Testis (tissue), 3 donors: ENCODE measurements around the gene CUX1. TPM values are rescaled to one million over a fixed set of nuclear protein-coding genes. Genes with fewer than 3 reads are reported as not detected.

Experiments
- DNase-seq: peaks from one replicate; pipeline ENCODE4 v3.0.0-alpha.2; 2019
- H3K27ac ChIP-seq, 2 donors: fragments of 200-600 bp; sonication (generic); one replicate each; pipeline ENCODE4 v1.5.1; 2019
- H3K27me3 ChIP-seq: fragments of 200-600 bp; sonication (generic); one replicate; pipeline ENCODE4 v1.5.1; 2019
- H3K36me3 ChIP-seq: fragments of 200-600 bp; sonication (generic); one replicate; pipeline ENCODE4 v1.5.1; 2017; ENCODE audit warnings: low read depth; ENCODE audit errors: missing control alignments
- H3K4me1 ChIP-seq: fragments of 200-600 bp; sonication (generic); one replicate; pipeline ENCODE4 v1.5.1; 2019
- H3K4me3 ChIP-seq, 2 donors: fragments of 200-600 bp; sonication (generic); one replicate each; pipeline ENCODE4 v1.5.1; 2017 to 2019
- H3K9me3 ChIP-seq: fragments of 200-600 bp; sonication (generic); one replicate; pipeline ENCODE4 v1.5.1; 2017
- POLR2A ChIP-seq: fragments of 450-650 bp; IDR thresholded peaks from one replicate; pipeline ENCODE4 v1.6.1; 2017; ENCODE audit warnings: antibody characterized with exemption, mild to moderate bottlenecking, moderate library complexity
- WGBS, 2 donors: methylation state at CpG; one replicate each; pipeline ENCODE4 v1.1.5; 2018; 5-methylcytosine and 5-hydroxymethylcytosine counted together
- intact Hi-C: fragments of 100-400 bp; cut with DNase I; formaldehyde crosslinking; loops from one replicate; pipeline ENCODE4 v1.15.1; 2023; ENCODE audit warnings: low total_unique reads
- polyA plus RNA-seq: library from polyadenylated mRNA; stranded (reverse); fragments of 350-450 nt; fragmentation: Illumina TruSeq; extraction: RNeasy Lipid Tissue Mini Kit (QIAGEN cat#74804); gene quantifications from one replicate; pipeline ENCODE4 v1.2.3, GENCODE V29; 2014; ENCODE audit warnings: low read depth, low replicate concordance; ENCODE audit not compliant: insufficient read depth
- total RNA-seq, 2 donors: library from RNA; depleted of rRNA; stranded (reverse); fragments of >200 nt; gene quantifications; one replicate each; pipeline ENCODE4 v1.2.3, GENCODE V29; 2016
- TF ChIP-seq, protein P1 (sequence below), 3 experiments: fragments of 450-650 bp in 2 of 3; fragments of 200-600 bp in 1 of 3; sonication (generic) in 1 of 3; IDR thresholded peaks; one replicate each; pipeline ENCODE4 v1.5.1; 2016 to 2019; ENCODE audit warnings: antibody characterized with exemption in 3 of 3, mild to moderate bottlenecking in 2 of 3, moderate library complexity in 1 of 3

CUX1 gene
- total and polyA plus RNA-seq, 3 donors from 2014 or later: 30.8 to 46.3 (median 43.1) TPM

DNA sequence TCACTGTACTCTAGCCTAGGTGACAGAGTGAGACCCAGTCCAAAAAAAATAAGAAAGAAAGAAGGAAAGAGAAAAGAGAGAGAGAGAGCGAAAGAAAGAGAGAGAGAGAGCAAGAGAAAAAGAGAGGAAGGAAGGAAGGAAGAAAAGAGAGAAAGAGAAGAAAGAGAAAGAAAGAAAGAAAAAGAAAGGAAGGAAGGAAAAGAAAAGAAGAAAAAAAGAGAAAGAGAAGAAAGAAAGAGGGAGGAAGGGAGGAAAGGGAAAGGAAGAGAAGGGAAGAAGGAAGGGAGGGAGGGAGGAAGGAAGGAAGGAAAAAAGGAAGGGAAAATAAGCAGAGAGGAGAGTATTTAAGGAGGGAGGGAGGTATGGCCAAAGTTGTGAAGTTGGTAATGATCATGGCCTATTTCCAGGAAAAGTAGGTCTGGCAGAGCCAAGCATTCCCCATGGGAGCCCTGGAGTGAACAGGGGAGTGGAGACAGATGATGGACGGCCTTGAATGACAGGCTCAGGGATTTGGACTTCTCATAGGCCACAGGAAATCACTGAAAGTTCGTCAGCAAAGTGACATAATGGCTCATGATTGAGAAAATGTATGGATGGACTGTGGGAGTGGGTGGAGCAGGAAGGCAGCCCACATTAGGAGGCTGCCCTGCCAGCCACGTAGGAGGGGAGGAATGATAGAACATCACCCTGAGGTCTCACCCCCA is 44.8 kb upstream of the CUX1 start:
- intact Hi-C loops: no loop called here
- no peaks in the 10 kb centered on the region for H3K36me3 ChIP-seq
- TF ChIP-seq POLR2A: no peak
- TF ChIP-seq, protein P1, sequence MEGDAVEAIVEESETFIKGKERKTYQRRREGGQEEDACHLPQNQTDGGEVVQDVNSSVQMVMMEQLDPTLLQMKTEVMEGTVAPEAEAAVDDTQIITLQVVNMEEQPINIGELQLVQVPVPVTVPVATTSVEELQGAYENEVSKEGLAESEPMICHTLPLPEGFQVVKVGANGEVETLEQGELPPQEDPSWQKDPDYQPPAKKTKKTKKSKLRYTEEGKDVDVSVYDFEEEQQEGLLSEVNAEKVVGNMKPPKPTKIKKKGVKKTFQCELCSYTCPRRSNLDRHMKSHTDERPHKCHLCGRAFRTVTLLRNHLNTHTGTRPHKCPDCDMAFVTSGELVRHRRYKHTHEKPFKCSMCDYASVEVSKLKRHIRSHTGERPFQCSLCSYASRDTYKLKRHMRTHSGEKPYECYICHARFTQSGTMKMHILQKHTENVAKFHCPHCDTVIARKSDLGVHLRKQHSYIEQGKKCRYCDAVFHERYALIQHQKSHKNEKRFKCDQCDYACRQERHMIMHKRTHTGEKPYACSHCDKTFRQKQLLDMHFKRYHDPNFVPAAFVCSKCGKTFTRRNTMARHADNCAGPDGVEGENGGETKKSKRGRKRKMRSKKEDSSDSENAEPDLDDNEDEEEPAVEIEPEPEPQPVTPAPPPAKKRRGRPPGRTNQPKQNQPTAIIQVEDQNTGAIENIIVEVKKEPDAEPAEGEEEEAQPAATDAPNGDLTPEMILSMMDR (IDR thresholded peaks at IDR 0.05): no peak
- no peaks in the 10 kb centered on the region for H3K4me1 ChIP-seq
- H3K9me3 ChIP-seq: no peaks in the 10 kb centered on the region
- WGBS, 2 donors: 71 to 72% methylated on average over 4 of the region's 4 CpGs
- no peak overlapping the region for H3K4me3 ChIP-seq
- no peak for DNase-seq
- no peaks in the 10 kb centered on the region for H3K27me3 ChIP-seq
- H3K27ac ChIP-seq: no peak overlapping the region

DNA sequence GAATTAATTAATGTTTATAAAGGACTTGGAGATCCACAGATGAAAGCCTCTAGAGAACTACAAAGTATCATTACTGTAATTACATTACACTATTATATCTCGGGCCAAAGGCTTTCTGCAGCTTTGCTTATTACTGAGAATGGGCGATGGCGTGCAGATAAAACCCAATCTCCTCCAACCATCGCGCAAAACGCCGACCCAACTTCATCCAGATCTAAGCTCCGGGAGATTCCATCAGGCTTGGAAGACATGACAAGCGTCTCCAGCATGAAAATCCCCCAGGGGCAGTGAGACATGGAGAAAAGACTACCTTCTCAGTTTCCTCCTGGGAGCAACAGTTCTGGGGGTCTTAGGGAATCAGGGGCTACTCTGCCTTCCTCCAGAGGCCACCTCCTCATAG is 42.2 kb upstream of the CUX1 start:
- 93 to 94% methylated on average over 9 of the region's 9 CpGs for WGBS, 2 donors
- no peak overlapping the region for H3K4me3 ChIP-seq
- H3K27me3 ChIP-seq: no peaks in the 10 kb centered on the region
- intact Hi-C loops: no loop called here
- DNase-seq: no peak
- H3K36me3 ChIP-seq: no peaks in the 10 kb centered on the region
- no peak overlapping the region for H3K27ac ChIP-seq
- no peaks in the 10 kb centered on the region for H3K4me1 ChIP-seq
- TF ChIP-seq POLR2A: no peak
- TF ChIP-seq, protein P1 (IDR thresholded peaks at IDR 0.05): no peak
- H3K9me3 ChIP-seq: no peaks in the 10 kb centered on the region

DNA sequence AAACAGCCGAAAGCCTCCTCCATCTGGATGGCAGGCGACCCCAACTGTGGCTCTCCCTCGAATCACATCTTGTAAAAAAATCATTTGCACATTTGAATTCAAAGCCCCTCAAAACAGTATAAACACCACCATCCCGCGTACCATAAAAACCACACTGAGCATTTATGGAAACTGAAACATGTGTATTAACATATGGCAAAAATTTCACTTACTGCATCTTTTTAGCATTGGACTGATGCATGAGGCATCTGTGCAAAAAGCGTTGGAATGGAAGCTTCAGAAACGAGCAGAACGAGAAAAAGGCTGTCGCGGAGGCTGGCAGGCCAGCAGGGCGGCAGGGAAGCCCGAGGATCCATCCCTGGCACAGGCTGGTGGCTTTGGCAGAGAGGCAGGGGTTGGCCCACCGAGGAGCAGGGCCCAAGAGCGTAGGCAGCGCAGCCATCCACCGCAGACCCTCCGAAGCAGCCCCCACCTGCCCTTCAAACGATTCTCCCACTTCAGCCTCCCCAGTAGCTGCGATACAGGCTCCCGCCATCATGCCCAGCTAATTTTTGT is 39.3 kb upstream of the CUX1 start:
- no peak for DNase-seq
- no peaks in the 10 kb centered on the region for H3K9me3 ChIP-seq
- no peaks in the 10 kb centered on the region for H3K36me3 ChIP-seq
- intact Hi-C loops: no loop called here
- no peak overlapping the region for H3K4me3 ChIP-seq
- peaks cover under 1% of the 10 kb centered on the region for H3K4me1 ChIP-seq
- no peak for TF ChIP-seq POLR2A
- TF ChIP-seq, protein P1 (IDR thresholded peaks at IDR 0.05): no peak
- H3K27me3 ChIP-seq: no peaks in the 10 kb centered on the region
- WGBS, 2 donors: 94 to 96% methylated on average over 20 of the region's 20 CpGs
- H3K27ac ChIP-seq: no peak overlapping the region

DNA sequence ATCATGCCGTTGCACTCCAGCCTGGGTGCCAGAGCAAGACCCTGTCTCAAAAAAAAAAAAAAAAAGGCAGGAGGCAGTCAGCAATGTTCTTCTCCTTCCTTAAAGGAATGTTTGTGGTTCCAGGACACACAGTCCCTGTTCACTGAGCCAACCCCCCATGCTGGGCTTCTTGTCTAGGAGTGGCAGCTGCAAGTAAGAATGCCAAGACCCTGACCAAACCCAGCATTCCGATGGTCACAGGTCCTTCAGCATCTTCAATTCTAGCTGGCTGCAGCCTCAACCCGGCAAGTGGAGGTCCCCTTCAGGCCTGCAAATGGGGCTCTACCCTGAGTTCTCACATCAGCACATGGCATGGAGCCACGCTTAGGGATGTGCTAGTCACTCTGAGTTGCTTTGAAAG is 38.2 kb upstream of the CUX1 start:
- no peak overlapping the region for H3K4me3 ChIP-seq
- no peak overlapping the region for H3K27ac ChIP-seq
- intact Hi-C loops: no loop called here
- 87 to 91% methylated on average over 4 of the region's 4 CpGs for WGBS, 2 donors
- TF ChIP-seq, protein P1 (IDR thresholded peaks at IDR 0.05): no peak
- no peak for TF ChIP-seq POLR2A
- no peak for DNase-seq
- no peaks in the 10 kb centered on the region for H3K27me3 ChIP-seq
- H3K4me1 ChIP-seq: peaks cover 12% of the 10 kb centered on the region
- no peaks in the 10 kb centered on the region for H3K9me3 ChIP-seq
- no peaks in the 10 kb centered on the region for H3K36me3 ChIP-seq

DNA sequence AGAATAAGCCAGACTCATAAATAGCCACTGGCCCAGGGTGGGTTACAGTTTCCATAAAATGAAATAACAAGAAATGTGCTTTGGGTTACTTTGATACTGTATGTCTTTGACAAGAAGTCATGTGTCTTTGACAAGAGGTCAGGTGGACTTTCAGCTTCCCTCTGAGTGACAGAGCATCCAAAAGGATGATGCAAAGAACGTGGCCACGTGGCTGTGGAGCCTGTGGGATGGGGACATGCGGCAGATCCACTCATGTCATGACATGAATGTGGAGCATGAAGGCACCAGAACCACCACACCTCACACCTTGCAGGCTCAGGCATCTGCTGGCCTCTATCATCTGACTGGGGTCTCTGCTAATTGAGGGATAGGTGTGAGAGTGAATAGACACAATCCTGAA is 37.1 kb upstream of the CUX1 start:
- DNase-seq: no peak
- intact Hi-C loops: no loop called here
- Histone ChIP-seq H3K36me3 (no peaks in the 10 kb centered on the region), H3K4me1 (peaks cover 13% of the 10 kb centered on the region), H3K9me3 (no peaks in the 10 kb centered on the region), H3K27ac (no peak overlapping the region), H3K27me3 (no peaks in the 10 kb centered on the region), H3K4me3 (no peak overlapping the region)
- no peak for TF ChIP-seq POLR2A
- TF ChIP-seq, protein P1 (IDR thresholded peaks at IDR 0.05): no peak
- 86 to 89% methylated on average over 3 of the region's 3 CpGs for WGBS, 2 donors
